Calu3 (cell line): Measurements from ENCODE around the gene FBXW7. TPM values are rescaled to one million over a fixed set of nuclear protein-coding genes. Genes with fewer than 3 reads are reported as not detected.

ENCODE experiments used
- BruUV-seq: library from RNA; stranded (reverse); fragments of 400-500 nt; replicated peaks from 2 replicates; lab custom pipeline; 2021; lab: Mats Ljungman, UMichigan
- CTCF ChIA-PET: fragments of 300-600 bp; sonication (Branson Sonifier 250); formaldehyde crosslinking; loops from one replicate; lab custom pipeline; 2022; ENCODE audit warnings: antibody characterized with exemption; lab: Charles Lee
- DNase-seq: peaks from one replicate; pipeline ENCODE4 v3.0.0; 2022
- H3K27ac Mint-ChIP-seq: one replicate; pipeline ENCODE4 v1.8.0; 2022; ENCODE audit warnings: mixed read lengths; ENCODE audit not compliant: unreplicated experiment
- H3K27me3 Mint-ChIP-seq: one replicate; pipeline ENCODE4 v1.8.0; 2022; ENCODE audit warnings: mixed read lengths; ENCODE audit not compliant: unreplicated experiment
- H3K36me3 Mint-ChIP-seq: one replicate; pipeline ENCODE4 v1.8.0; 2022; ENCODE audit warnings: mild to moderate bottlenecking, moderate library complexity, mixed read lengths; ENCODE audit not compliant: insufficient read depth, unreplicated experiment
- H3K4me1 Mint-ChIP-seq: one replicate; pipeline ENCODE4 v1.8.0; 2022; ENCODE audit warnings: mild to moderate bottlenecking, low read depth, mixed read lengths; ENCODE audit not compliant: unreplicated experiment
- H3K4me3 Mint-ChIP-seq: one replicate; pipeline ENCODE4 v1.8.0; 2022; ENCODE audit warnings: mild to moderate bottlenecking, low read depth, moderate library complexity, mixed read lengths; ENCODE audit not compliant: unreplicated experiment
- H3K9me3 Mint-ChIP-seq: one replicate; pipeline ENCODE4 v1.8.0; 2022; ENCODE audit warnings: low read depth, mixed read lengths; ENCODE audit not compliant: unreplicated experiment
- CTCF ChIP-seq: fragments of 200-600 bp; IDR thresholded peaks from one replicate; pipeline ENCODE4 v1.8.0; 2022; ENCODE audit warnings: antibody characterized with exemption; ENCODE audit not compliant: unreplicated experiment
- intact Hi-C: fragments of 100-400 bp; cut with micrococcal nuclease; formaldehyde crosslinking; loops from one replicate; pipeline ENCODE4 v1.10.0; 2022; ENCODE audit not compliant: unreplicated experiment
- total RNA-seq: library from RNA; stranded (reverse); gene quantifications from 2 replicates; pipeline ENCODE4 v1.2.3, GENCODE V29; 2022

Gene FBXW7
- total RNA-seq, 1 experiment from 2014 or later: 38.7 TPM

- BruUV-seq: no TSS peak
- Mint-ChIP-seq H3K27ac (peak overlapping the region; percentile 42), H3K27me3 (no peaks in the 10 kb centered on the region), H3K36me3 (no peaks in the 10 kb centered on the region), H3K4me3 (no peak overlapping the region), H3K9me3 (no peaks in the 10 kb centered on the region), H3K4me1 (peaks cover 49% of the 10 kb centered on the region)
- TF ChIP-seq CTCF: no peak
- intact Hi-C loops: no loop called here
- CTCF ChIA-PET: interaction anchor here (1.5 kb wide), 1 partner anchor 41 kb away, joined by 3 read pairs; no protein-coding TSS in a partner anchor
- DNase-seq: no peak
These were observed 77.0 kb downstream of the FBXW7 start for GRCh38 chr4:152458801-152459302.

- H3K36me3 Mint-ChIP-seq: no peaks in the 10 kb centered on the region
- no peaks in the 10 kb centered on the region for H3K9me3 Mint-ChIP-seq
- DNase-seq: no peak
- intact Hi-C loops: no loop called here
- BruUV-seq: no TSS peak
- H3K27ac Mint-ChIP-seq: no peak overlapping the region
- peaks cover 43% of the 10 kb centered on the region for H3K4me1 Mint-ChIP-seq
- CTCF ChIA-PET: no interaction called here
- H3K27me3 Mint-ChIP-seq: no peaks in the 10 kb centered on the region
- TF ChIP-seq CTCF: no peak
- no peak overlapping the region for H3K4me3 Mint-ChIP-seq
These were observed 79.3 kb downstream of the FBXW7 start for GRCh38 chr4:152456609-152457008.

- DNase-seq: no peak
- no TSS peak for BruUV-seq
- no peak for TF ChIP-seq CTCF
- H3K4me3 Mint-ChIP-seq: no peak overlapping the region
- no peak overlapping the region for H3K27ac Mint-ChIP-seq
- no peaks in the 10 kb centered on the region for H3K27me3 Mint-ChIP-seq
- peaks cover 43% of the 10 kb centered on the region for H3K4me1 Mint-ChIP-seq
- no peaks in the 10 kb centered on the region for H3K9me3 Mint-ChIP-seq
- intact Hi-C loops: no loop called here
- CTCF ChIA-PET: interaction anchor here (1.3 kb wide), 1 partner anchor 46 kb away, joined by 8 read pairs; no protein-coding TSS in a partner anchor
- H3K36me3 Mint-ChIP-seq: no peaks in the 10 kb centered on the region
These were observed 80.6 kb downstream of the FBXW7 start for GRCh38 chr4:152455311-152455710.

GRCh38 chr4:152454398-152455011 is 81.4 kb downstream of the FBXW7 start:
- CTCF ChIA-PET: interaction anchor here (0.5 to 1.3 kb wide), 5 partner anchors 46 to 1258 kb away, joined by 3 to 8 read pairs (median 4); no protein-coding TSS in a partner anchor
- no peak for TF ChIP-seq CTCF
- H3K27ac Mint-ChIP-seq: no peak overlapping the region

More at GRCh38 chr4:152454398-152455011, 81.4 kb downstream of the FBXW7 start:
- intact Hi-C loops: loop anchor here (1.0 to 5.0 kb wide), 2 partner anchors 186 to 283 kb away; no protein-coding TSS in a partner anchor
- no peak for DNase-seq
- BruUV-seq: no TSS peak
- H3K27me3 Mint-ChIP-seq: no peaks in the 10 kb centered on the region
- no peaks in the 10 kb centered on the region for H3K9me3 Mint-ChIP-seq
- H3K36me3 Mint-ChIP-seq: no peaks in the 10 kb centered on the region
- peaks cover 42% of the 10 kb centered on the region for H3K4me1 Mint-ChIP-seq
- no peak overlapping the region for H3K4me3 Mint-ChIP-seq
